H7 (cell line): ENCODE measurements around the gene PIAS2. TPM values are rescaled to one million over a fixed set of nuclear protein-coding genes. Genes with fewer than 3 reads are reported as not detected.

ENCODE experiments used
- DNase-seq: peaks from one replicate; pipeline ENCODE4 v3.0.0; 2012
- H3K27me3 ChIP-seq: 2 replicates; pipeline ENCODE4 v1.6.0; 2011; ENCODE audit warnings: mild to moderate bottlenecking, low read length; ENCODE audit not compliant: control insufficient read depth, insufficient read depth
- H3K36me3 ChIP-seq: replicated peaks from 2 replicates; pipeline ENCODE4 v1.5.1; 2011; ENCODE audit warnings: low read length; ENCODE audit not compliant: control insufficient read depth, insufficient read depth
- H3K4me3 ChIP-seq: 2 replicates; pipeline ENCODE4 v1.5.1; 2011; ENCODE audit warnings: low read depth, mild to moderate bottlenecking, control low read depth, low read length, moderate library complexity; ENCODE audit not compliant: insufficient read depth
- total RNA-seq: library from RNA; depleted of rRNA; stranded (reverse); fragments of >200 nt; shearing (Covaris generic); gene quantifications from 2 replicates; pipeline ENCODE4 v1.2.3, GENCODE V29; 2014

PIAS2 gene
- total RNA-seq, 1 experiment from 2014 or later = 24.2 TPM

GRCh38 chr18:46789088-46789487 is 128.2 kb downstream of the PIAS2 start:
- no peak for DNase-seq
- H3K4me3 ChIP-seq = no peak overlapping the region
- H3K36me3 ChIP-seq = no peaks in the 10 kb centered on the region
- H3K27me3 ChIP-seq = no peaks in the 10 kb centered on the region

GRCh38 chr18:46787674-46788073 is 129.6 kb downstream of the PIAS2 start:
- Histone ChIP-seq H3K36me3 (no peaks in the 10 kb centered on the region), H3K27me3 (no peaks in the 10 kb centered on the region), H3K4me3 (no peak overlapping the region)
- DNase-seq = no peak

GRCh38 chr18:46772357-46772756 is 144.9 kb downstream of the PIAS2 start:
- Histone ChIP-seq H3K4me3 (no peak overlapping the region), H3K27me3 (no peaks in the 10 kb centered on the region), H3K36me3 (no peaks in the 10 kb centered on the region)
- peak; percentile 32 for DNase-seq

GRCh38 chr18:46771141-46771540 is 146.2 kb downstream of the PIAS2 start:
- Histone ChIP-seq H3K4me3 (no peak overlapping the region), H3K36me3 (no peaks in the 10 kb centered on the region), H3K27me3 (no peaks in the 10 kb centered on the region)
- no peak for DNase-seq

- H3K36me3 ChIP-seq = no peaks in the 10 kb centered on the region
- H3K4me3 ChIP-seq = no peak overlapping the region
Observed at GRCh38 chr18:46770708-46771107, 146.6 kb downstream of the PIAS2 start.

GRCh38 chr18:46768166-46768921 is 149.0 kb downstream of the PIAS2 start:
- Histone ChIP-seq H3K27me3 (no peaks in the 10 kb centered on the region; the same call in 1 of the 2 replicates), H3K4me3 (no peak overlapping the region), H3K36me3 (no peaks in the 10 kb centered on the region)
- no peak for DNase-seq

More at GRCh38 chr18:46770708-46771107, 146.6 kb downstream of the PIAS2 start:
- DNase-seq = no peak
- no peaks in the 10 kb centered on the region; the same call in 1 of the 2 replicates for H3K27me3 ChIP-seq

- no peak overlapping the region for H3K4me3 ChIP-seq
- H3K36me3 ChIP-seq = no peaks in the 10 kb centered on the region
- no peaks in the 10 kb centered on the region; the same call in 1 of the 2 replicates for H3K27me3 ChIP-seq
- no peak for DNase-seq
Observed at GRCh38 chr18:46767217-46767616, 150.1 kb downstream of the PIAS2 start.

- Histone ChIP-seq H3K4me3 (no peak overlapping the region), H3K36me3 (no peaks in the 10 kb centered on the region), H3K27me3 (peaks cover 2% of the 10 kb centered on the region; the same call in 1 of the 2 replicates)
- DNase-seq = no peak
Observed at GRCh38 chr18:46764586-46764985, 152.7 kb downstream of the PIAS2 start.

GRCh38 chr18:46761059-46761769 is 156.1 kb downstream of the PIAS2 start:
- peaks cover 28% of the 10 kb centered on the region for H3K27me3 ChIP-seq
- no peak overlapping the region for H3K4me3 ChIP-seq
- H3K36me3 ChIP-seq = no peaks in the 10 kb centered on the region
- DNase-seq = no peak

GRCh38 chr18:46759890-46760289 is 157.4 kb downstream of the PIAS2 start:
- peak; percentile 6 for DNase-seq
- peaks cover 41% of the 10 kb centered on the region for H3K27me3 ChIP-seq
- no peaks in the 10 kb centered on the region for H3K36me3 ChIP-seq
- H3K4me3 ChIP-seq = no peak overlapping the region

GRCh38 chr18:46756559-46757201 is 160.6 kb downstream of the PIAS2 start, which contains the start of gene ST8SIA5:
Gene ST8SIA5 (minus strand): TSS chr18:46757053. CDS start chr18:46756508, 545 bp downstream.
- no peaks in the 10 kb centered on the region for H3K36me3 ChIP-seq
- DNase-seq = peak; percentile 91
- peaks cover 42% of the 10 kb centered on the region for H3K27me3 ChIP-seq
- H3K4me3 ChIP-seq = peak within 1 kb of the TSS; percentile 54

- Histone ChIP-seq H3K36me3 (no peaks in the 10 kb centered on the region), H3K4me3 (peak overlapping the region; percentile 54), H3K27me3 (peaks cover 42% of the 10 kb centered on the region)
- no peak for DNase-seq
Observed at GRCh38 chr18:46756025-46756558, 161.2 kb downstream of the PIAS2 start.

- no peak overlapping the region; the same call in 1 of the 2 replicates for H3K4me3 ChIP-seq
- H3K27me3 ChIP-seq = peaks cover 42% of the 10 kb centered on the region
- no peaks in the 10 kb centered on the region for H3K36me3 ChIP-seq
- no peak for DNase-seq
Observed at GRCh38 chr18:46755315-46756024, 161.8 kb downstream of the PIAS2 start.
